Measurements from ENCODE around the gene ADCY9. TPM values are rescaled to one million over a fixed set of nuclear protein-coding genes. Genes with fewer than 3 reads are reported as not detected.

The ADCY9 gene
- total RNA-seq, 1 experiment from 2014 or later = 4.7 TPM

DNA sequence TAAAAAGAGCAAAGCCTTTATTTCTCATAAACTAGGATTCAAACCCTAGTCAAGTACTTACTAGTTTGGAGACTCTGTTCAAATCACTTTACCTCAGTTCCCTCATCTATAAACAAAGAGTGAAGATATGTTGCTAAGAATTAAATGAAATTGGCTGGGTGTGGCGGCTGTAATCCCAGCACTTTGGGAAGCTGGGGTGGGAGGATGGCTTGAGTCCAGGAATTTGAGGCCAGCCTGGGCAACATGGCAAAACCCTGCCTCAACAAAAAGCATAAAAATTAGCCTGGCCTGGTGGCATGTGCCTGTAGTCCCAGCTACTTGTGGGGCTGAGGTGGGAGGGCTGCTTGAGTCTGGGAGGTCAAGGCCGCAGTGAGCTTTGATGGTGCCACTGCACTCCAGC is 121.2 kb downstream of the ADCY9 start:
- Histone ChIP-seq H3K9ac (ENCODE audit: extremely low read depth, insufficient read length, low read length) (no peak overlapping the region), H4K8ac (replicated peaks; ENCODE audit: insufficient read length, low read depth, low read length) (no peak overlapping the region), H4K20me1 (ENCODE audit: control insufficient read depth, insufficient read depth, insufficient read length) (peaks cover under 1% of the 10 kb centered on the region)

More for the DNA sequence above, 121.2 kb downstream of the ADCY9 start:
- no peak overlapping the region for H3K4me3 Mint-ChIP-seq
- no peak overlapping the region for H2BK120ac ChIP-seq (ENCODE audit: low read depth, low read length, poor library complexity, severe bottlenecking)
- no peak overlapping the region for H3K4me2 ChIP-seq (ENCODE audit: insufficient read depth, insufficient read length, low read length)
- no peak overlapping the region for H3K27ac Mint-ChIP-seq
- 0 out of 2 replicates have a peak, but pooled peaks cover 1% of the 10 kb centered on the region for H3K27me3 Mint-ChIP-seq (ENCODE audit: low read depth)
- no peaks in the 10 kb centered on the region for H3K23me2 ChIP-seq (ENCODE audit: insufficient read length, low read depth, low read length, poor library complexity, severe bottlenecking)
- H2BK5ac ChIP-seq (ENCODE audit: insufficient read length, low read length) = no peak overlapping the region
- no peak for DNase-seq
- H2BK12ac ChIP-seq (ENCODE audit: insufficient read length, low read depth, low read length) = no peak overlapping the region
- no peak overlapping the region for H4K5ac ChIP-seq (ENCODE audit: insufficient read length, low read depth, low read length)
- H3K4me1 Mint-ChIP-seq = peaks cover 26 to 27% of the 10 kb centered on the region in 2 experiments
- H3K14ac ChIP-seq (ENCODE audit: insufficient read depth, low read length) = no peak overlapping the region
- no peak overlapping the region for H2AFZ ChIP-seq (ENCODE audit: low read length)
- H2BK15ac ChIP-seq (ENCODE audit: low read depth, low read length) = no peak overlapping the region
- no peaks in the 10 kb centered on the region for H3K27me3 ChIP-seq (ENCODE audit: insufficient read depth, low read length)
- H2AK5ac ChIP-seq (ENCODE audit: insufficient read length, low read length) = no peak overlapping the region
- H2BK20ac ChIP-seq (ENCODE audit: low read depth, low read length, poor library complexity, severe bottlenecking) = no peak overlapping the region
- H3K23ac ChIP-seq (ENCODE audit: insufficient read length, low read depth, low read length) = no peak overlapping the region
- H3K9me3 Mint-ChIP-seq = no peaks in the 10 kb centered on the region
- TF ChIP-seq, protein P1, sequence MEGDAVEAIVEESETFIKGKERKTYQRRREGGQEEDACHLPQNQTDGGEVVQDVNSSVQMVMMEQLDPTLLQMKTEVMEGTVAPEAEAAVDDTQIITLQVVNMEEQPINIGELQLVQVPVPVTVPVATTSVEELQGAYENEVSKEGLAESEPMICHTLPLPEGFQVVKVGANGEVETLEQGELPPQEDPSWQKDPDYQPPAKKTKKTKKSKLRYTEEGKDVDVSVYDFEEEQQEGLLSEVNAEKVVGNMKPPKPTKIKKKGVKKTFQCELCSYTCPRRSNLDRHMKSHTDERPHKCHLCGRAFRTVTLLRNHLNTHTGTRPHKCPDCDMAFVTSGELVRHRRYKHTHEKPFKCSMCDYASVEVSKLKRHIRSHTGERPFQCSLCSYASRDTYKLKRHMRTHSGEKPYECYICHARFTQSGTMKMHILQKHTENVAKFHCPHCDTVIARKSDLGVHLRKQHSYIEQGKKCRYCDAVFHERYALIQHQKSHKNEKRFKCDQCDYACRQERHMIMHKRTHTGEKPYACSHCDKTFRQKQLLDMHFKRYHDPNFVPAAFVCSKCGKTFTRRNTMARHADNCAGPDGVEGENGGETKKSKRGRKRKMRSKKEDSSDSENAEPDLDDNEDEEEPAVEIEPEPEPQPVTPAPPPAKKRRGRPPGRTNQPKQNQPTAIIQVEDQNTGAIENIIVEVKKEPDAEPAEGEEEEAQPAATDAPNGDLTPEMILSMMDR (conservative IDR thresholded peaks at IDR 0.05) = no peak
- H3K18ac ChIP-seq (ENCODE audit: insufficient read length, low read depth, low read length) = no peak overlapping the region
- no peak overlapping the region for H3K27ac ChIP-seq (ENCODE audit: insufficient read length, low read depth, low read length)
- no peak overlapping the region for H3T11ph ChIP-seq (ENCODE audit: low read length)
- no peak overlapping the region for H3K56ac ChIP-seq (ENCODE audit: insufficient read length, low read depth, low read length)
- H4K91ac ChIP-seq (ENCODE audit: insufficient read length, low read depth, low read length) = no peak overlapping the region
- H3K36me3 Mint-ChIP-seq (ENCODE audit: insufficient read depth in 1 of 3, low read depth in 3 of 3) = no peaks in the 10 kb centered on the region
- H3K4ac ChIP-seq (ENCODE audit: low read depth, low read length) = no peak overlapping the region
- peaks cover 5% of the 10 kb centered on the region; the same call in 1 of the 2 replicates for H3K4me1 ChIP-seq (ENCODE audit: insufficient read depth, low read length)
- H3K79me2 ChIP-seq (ENCODE audit: insufficient read depth, low read length) = no peaks in the 10 kb centered on the region
- no peaks in the 10 kb centered on the region for H3K9me3 ChIP-seq (ENCODE audit: control insufficient read depth, low read depth, low read length)
- WGBS (ENCODE audit: extremely low coverage, insufficient read length, low lambda C conversion rate) = no CpG with 5 or more reads among the region's 2 CpGs
- no peaks in the 10 kb centered on the region for H3K79me1 ChIP-seq (ENCODE audit: insufficient read depth, low read depth, low read length, poor library complexity, severe bottlenecking)

Data from H9 (cell line).